Measurements from ENCODE around the gene CIBAR2. TPM values are rescaled to one million over a fixed set of nuclear protein-coding genes. Genes with fewer than 3 reads are reported as not detected.
A peak's percentile ranks its signal among the peaks of the same experiment; 100 is the strongest.

CIBAR2 gene
- total and polyA plus RNA-seq, 2 donors = 0.09 to 0.46 TPM

GRCh38 chr16:85084841-85085510 lies 27.3 kb downstream of the CIBAR2 start:
- H3K27ac ChIP-seq (ENCODE audit: low read depth in 1 of 2, low read length in 1 of 2) = no peak overlapping the region
- H3K9me3 ChIP-seq (ENCODE audit: control insufficient read depth in 2 of 2, insufficient read depth in 1 of 2, low read length in 1 of 2) = no peaks in the 10 kb centered on the region
- peaks cover 13 to 36% of the 10 kb centered on the region in 2 donors for H3K4me1 ChIP-seq (ENCODE audit: control insufficient read depth in 2 of 2, insufficient read depth in 2 of 2, low read length in 2 of 2)
- DNase-seq (ENCODE audit: low read depth in 6 of 9, low spot score in 9 of 9) = no peak
- peaks cover 2 to 19% of the 10 kb centered on the region in 2 donors for H3K27me3 ChIP-seq (ENCODE audit: control insufficient read depth in 2 of 2, insufficient read depth in 1 of 2, low read length in 1 of 2)
- no peaks in the 10 kb centered on the region for H3K36me3 ChIP-seq (ENCODE audit: control insufficient read depth in 2 of 2, insufficient read depth in 2 of 2, low read length in 1 of 2)
- 86% methylated on average over 16 of the region's 16 CpGs for WGBS
- H3K4me3 ChIP-seq (ENCODE audit: low read length in 2 of 2) = no peak overlapping the region

GRCh38 chr16:85083051-85083639 lies 29.1 kb downstream of the CIBAR2 start:
- WGBS = 9% methylated on average over 13 of the region's 13 CpGs
- Histone ChIP-seq H3K9me3 (ENCODE audit: control insufficient read depth in 2 of 2, insufficient read depth in 1 of 2, low read length in 1 of 2) (no peaks in the 10 kb centered on the region), H3K27ac (ENCODE audit: low read depth in 1 of 2, low read length in 1 of 2) (no peak overlapping the region), H3K4me3 (ENCODE audit: low read length in 2 of 2) (no peak overlapping the region), H3K27me3 (ENCODE audit: control insufficient read depth in 2 of 2, insufficient read depth in 1 of 2, low read length in 1 of 2) (peaks cover 2 to 19% of the 10 kb centered on the region in 2 donors), H3K36me3 (ENCODE audit: control insufficient read depth in 2 of 2, insufficient read depth in 2 of 2, low read length in 1 of 2) (no peaks in the 10 kb centered on the region), H3K4me1 (ENCODE audit: control insufficient read depth in 2 of 2, insufficient read depth in 2 of 2, low read length in 2 of 2) (peaks cover 13 to 29% of the 10 kb centered on the region in 2 donors)
- peak in 1 of 9 donors; percentile 40 for DNase-seq (ENCODE audit: low read depth in 6 of 9, low spot score in 9 of 9)

- DNase-seq (ENCODE audit: low read depth in 6 of 9, low spot score in 9 of 9) = peak in 1 of 9 donors; percentile 42
- no peak overlapping the region for H3K4me3 ChIP-seq (ENCODE audit: low read length in 2 of 2)
- H3K4me1 ChIP-seq (ENCODE audit: control insufficient read depth in 2 of 2, insufficient read depth in 2 of 2, low read length in 2 of 2) = peaks cover 13 to 36% of the 10 kb centered on the region in 2 donors
- H3K9me3 ChIP-seq (ENCODE audit: control insufficient read depth in 2 of 2, insufficient read depth in 1 of 2, low read length in 1 of 2) = no peaks in the 10 kb centered on the region
- H3K27ac ChIP-seq (ENCODE audit: low read depth in 1 of 2, low read length in 1 of 2) = no peak overlapping the region
- no peaks in the 10 kb centered on the region for H3K36me3 ChIP-seq (ENCODE audit: control insufficient read depth in 2 of 2, insufficient read depth in 2 of 2, low read length in 1 of 2)
- peaks cover 2 to 19% of the 10 kb centered on the region in 2 donors for H3K27me3 ChIP-seq (ENCODE audit: control insufficient read depth in 2 of 2, insufficient read depth in 1 of 2, low read length in 1 of 2)
- 31% methylated on average over 33 of the region's 33 CpGs for WGBS
These were observed 29.9 kb downstream of the CIBAR2 start for GRCh38 chr16:85082173-85083050.

GRCh38 chr16:85081765-85082164 lies 30.5 kb downstream of the CIBAR2 start:
- 96% methylated on average over 15 of the region's 15 CpGs for WGBS
- Histone ChIP-seq H3K27ac (ENCODE audit: low read depth in 1 of 2, low read length in 1 of 2) (no peak overlapping the region), H3K9me3 (ENCODE audit: control insufficient read depth in 2 of 2, insufficient read depth in 1 of 2, low read length in 1 of 2) (no peaks in the 10 kb centered on the region), H3K4me1 (ENCODE audit: control insufficient read depth in 2 of 2, insufficient read depth in 2 of 2, low read length in 2 of 2) (peaks cover 13 to 43% of the 10 kb centered on the region in 2 donors), H3K27me3 (ENCODE audit: control insufficient read depth in 2 of 2, insufficient read depth in 1 of 2, low read length in 1 of 2) (peaks cover 2 to 19% of the 10 kb centered on the region in 2 donors), H3K4me3 (ENCODE audit: low read length in 2 of 2) (no peak overlapping the region), H3K36me3 (ENCODE audit: control insufficient read depth in 2 of 2, insufficient read depth in 2 of 2, low read length in 1 of 2) (no peaks in the 10 kb centered on the region)
- no peak for DNase-seq (ENCODE audit: low read depth in 6 of 9, low spot score in 9 of 9)

- peaks cover 13 to 50% of the 10 kb centered on the region in 2 donors for H3K4me1 ChIP-seq (ENCODE audit: control insufficient read depth in 2 of 2, insufficient read depth in 2 of 2, low read length in 2 of 2)
These were observed 31.2 kb downstream of the CIBAR2 start for GRCh38 chr16:85081038-85081437.

GRCh38 chr16:85079785-85080570 lies 32.3 kb downstream of the CIBAR2 start:
- H3K4me3 ChIP-seq (ENCODE audit: low read length in 2 of 2) = no peak overlapping the region
- no peaks in the 10 kb centered on the region for H3K36me3 ChIP-seq (ENCODE audit: control insufficient read depth in 2 of 2, insufficient read depth in 2 of 2, low read length in 1 of 2)
- no peak overlapping the region for H3K27ac ChIP-seq (ENCODE audit: low read depth in 1 of 2, low read length in 1 of 2)
- no peaks in the 10 kb centered on the region for H3K9me3 ChIP-seq (ENCODE audit: control insufficient read depth in 2 of 2, insufficient read depth in 1 of 2, low read length in 1 of 2)
- peaks cover 13 to 50% of the 10 kb centered on the region in 2 donors for H3K4me1 ChIP-seq (ENCODE audit: control insufficient read depth in 2 of 2, insufficient read depth in 2 of 2, low read length in 2 of 2)
- H3K27me3 ChIP-seq (ENCODE audit: control insufficient read depth in 2 of 2, insufficient read depth in 1 of 2, low read length in 1 of 2) = peaks cover 2 to 19% of the 10 kb centered on the region in 2 donors
- 93% methylated on average over 22 of the region's 22 CpGs for WGBS
- no peak for DNase-seq (ENCODE audit: low read depth in 6 of 9, low spot score in 9 of 9)

More at GRCh38 chr16:85081038-85081437, 31.2 kb downstream of the CIBAR2 start:
- Histone ChIP-seq H3K4me3 (ENCODE audit: low read length in 2 of 2) (no peak overlapping the region), H3K9me3 (ENCODE audit: control insufficient read depth in 2 of 2, insufficient read depth in 1 of 2, low read length in 1 of 2) (no peaks in the 10 kb centered on the region), H3K27me3 (ENCODE audit: control insufficient read depth in 2 of 2, insufficient read depth in 1 of 2, low read length in 1 of 2) (peaks cover 2 to 19% of the 10 kb centered on the region in 2 donors), H3K36me3 (ENCODE audit: control insufficient read depth in 2 of 2, insufficient read depth in 2 of 2, low read length in 1 of 2) (no peaks in the 10 kb centered on the region), H3K27ac (ENCODE audit: low read depth in 1 of 2, low read length in 1 of 2) (no peak overlapping the region)
- 94% methylated on average over 9 of the region's 9 CpGs for WGBS
- no peak for DNase-seq (ENCODE audit: low read depth in 6 of 9, low spot score in 9 of 9)

- Histone ChIP-seq H3K9me3 (ENCODE audit: control insufficient read depth in 2 of 2, insufficient read depth in 1 of 2, low read length in 1 of 2) (no peaks in the 10 kb centered on the region), H3K4me3 (ENCODE audit: low read length in 2 of 2) (no peak overlapping the region), H3K27me3 (ENCODE audit: control insufficient read depth in 2 of 2, insufficient read depth in 1 of 2, low read length in 1 of 2) (peaks cover 2 to 19% of the 10 kb centered on the region in 2 donors), H3K36me3 (ENCODE audit: control insufficient read depth in 2 of 2, insufficient read depth in 2 of 2, low read length in 1 of 2) (no peaks in the 10 kb centered on the region), H3K27ac (ENCODE audit: low read depth in 1 of 2, low read length in 1 of 2) (no peak overlapping the region), H3K4me1 (ENCODE audit: control insufficient read depth in 2 of 2, insufficient read depth in 2 of 2, low read length in 2 of 2) (peaks cover 13 to 49% of the 10 kb centered on the region in 2 donors)
- 97% methylated on average over 10 of the region's 10 CpGs for WGBS
- DNase-seq (ENCODE audit: low read depth in 6 of 9, low spot score in 9 of 9) = no peak
These were observed 33.3 kb downstream of the CIBAR2 start for GRCh38 chr16:85078952-85079351.

GRCh38 chr16:85078226-85078625 lies 34.0 kb downstream of the CIBAR2 start:
- Histone ChIP-seq H3K9me3 (ENCODE audit: control insufficient read depth in 2 of 2, insufficient read depth in 1 of 2, low read length in 1 of 2) (no peaks in the 10 kb centered on the region), H3K4me3 (ENCODE audit: low read length in 2 of 2) (no peak overlapping the region), H3K27me3 (ENCODE audit: control insufficient read depth in 2 of 2, insufficient read depth in 1 of 2, low read length in 1 of 2) (peaks cover 2 to 14% of the 10 kb centered on the region in 2 donors), H3K27ac (ENCODE audit: low read depth in 1 of 2, low read length in 1 of 2) (no peak overlapping the region), H3K4me1 (ENCODE audit: control insufficient read depth in 2 of 2, insufficient read depth in 2 of 2, low read length in 2 of 2) (peaks cover 8 to 41% of the 10 kb centered on the region in 2 donors), H3K36me3 (ENCODE audit: control insufficient read depth in 2 of 2, insufficient read depth in 2 of 2, low read length in 1 of 2) (no peaks in the 10 kb centered on the region)
- peak in 1 of 9 donors; percentile 26 for DNase-seq (ENCODE audit: low read depth in 6 of 9, low spot score in 9 of 9)
- WGBS = 10% methylated on average over 10 of the region's 10 CpGs

Measured in thymus (tissue), 11 donors.